Astrocyte of the spinal cord (primary cell): Measurements from ENCODE around the gene PPP1R1A.

Source experiments
- DNase-seq: peaks from one replicate; pipeline ENCODE4 v3.0.0; 2011; ENCODE audit warnings: low read depth, low spot score
- H3K4me3 ChIP-seq: 2 replicates; pipeline ENCODE4 v1.5.1; 2011; ENCODE audit warnings: low read depth, mild to moderate bottlenecking, low read length, moderate library complexity
- CTCF ChIP-seq: IDR thresholded peaks from 2 replicates; pipeline ENCODE4 v1.5.1; 2012; ENCODE audit warnings: low read depth, mild to moderate bottlenecking, low read length, inconsistent platforms
- in situ Hi-C: cut with HindIII; loops from 2 replicates; pipeline ENCODE4 v1.10.0; 2017; ENCODE audit warnings: low sequenced_read_pairs

PPP1R1A gene

GRCh38 chr12:54611715-54612149 lies 23.3 kb upstream of the PPP1R1A start:
- in situ Hi-C loops = no loop called here
- TF ChIP-seq CTCF = no peak
- DNase-seq = no peak
- H3K4me3 ChIP-seq = no peak overlapping the region

- no peak for DNase-seq
- no peak overlapping the region for H3K4me3 ChIP-seq
- in situ Hi-C loops = no loop called here
- TF ChIP-seq CTCF = no peak
Measured at GRCh38 chr12:54608769-54609168, 20.3 kb upstream of the PPP1R1A start.

GRCh38 chr12:54608156-54608555 lies 19.7 kb upstream of the PPP1R1A start:
- in situ Hi-C loops = no loop called here
- DNase-seq = no peak
- no peak for TF ChIP-seq CTCF
- no peak overlapping the region for H3K4me3 ChIP-seq

GRCh38 chr12:54606556-54606955 lies 18.1 kb upstream of the PPP1R1A start:
- TF ChIP-seq CTCF = no peak
- no peak for DNase-seq
- no peak overlapping the region for H3K4me3 ChIP-seq
- in situ Hi-C loops = no loop called here

GRCh38 chr12:54605138-54605970 lies 16.9 kb upstream of the PPP1R1A start:
- in situ Hi-C loops = no loop called here
- no peak for TF ChIP-seq CTCF
- no peak for DNase-seq
- no peak overlapping the region for H3K4me3 ChIP-seq

- DNase-seq = no peak
- H3K4me3 ChIP-seq = no peak overlapping the region
- TF ChIP-seq CTCF = no peak
- in situ Hi-C loops = no loop called here
Measured at GRCh38 chr12:54604436-54604835, 16.0 kb upstream of the PPP1R1A start.
